Endodermal cell (in vitro differentiated cells): ENCODE data around the gene NCLN. TPM values are rescaled to one million over a fixed set of nuclear protein-coding genes. Genes with fewer than 3 reads are reported as not detected.

ENCODE experiments used
- DNase-seq: peaks from one replicate; pipeline ENCODE4 v3.0.0-alpha.2; 2017
- H3K27ac ChIP-seq: 2 replicates; pipeline ENCODE4 v1.5.1; 2013; ENCODE audit warnings: mild to moderate bottlenecking, low read depth, low read length, moderate library complexity
- H3K27me3 ChIP-seq: 2 replicates; pipeline ENCODE4 v1.6.1; 2013; ENCODE audit warnings: mild to moderate bottlenecking, low read length, moderate library complexity; ENCODE audit not compliant: insufficient read depth, control insufficient read depth, poor library complexity, severe bottlenecking
- H3K36me3 ChIP-seq: 2 replicates; pipeline ENCODE4 v1.7.0; 2013; ENCODE audit warnings: mild to moderate bottlenecking, low read length, moderate library complexity; ENCODE audit not compliant: control insufficient read depth, insufficient read depth
- H3K4me1 ChIP-seq: one replicate; pipeline ENCODE4 v1.7.0; 2013; ENCODE audit warnings: low read length; ENCODE audit not compliant: control insufficient read depth, insufficient read depth
- H3K4me3 ChIP-seq: 2 replicates; pipeline ENCODE4 v1.5.1; 2013; ENCODE audit warnings: mild to moderate bottlenecking, low read length, moderate library complexity
- H3K9ac ChIP-seq: 2 replicates; pipeline ENCODE4 v1.6.1; 2013; ENCODE audit warnings: mild to moderate bottlenecking, low read length, moderate library complexity; ENCODE audit not compliant: poor library complexity, severe bottlenecking; ENCODE audit errors: extremely low read depth
- H3K9me3 ChIP-seq: 2 replicates; pipeline ENCODE4 v1.6.1; 2013; ENCODE audit warnings: mild to moderate bottlenecking, low read length, moderate library complexity; ENCODE audit not compliant: control insufficient read depth
- H3K27ac Mint-ChIP-seq: 2 replicates; pipeline ENCODE4 v1.8.0; 2020; ENCODE audit warnings: mixed read lengths
- H3K27me3 Mint-ChIP-seq: 2 replicates; pipeline ENCODE4 v1.8.0; 2021; ENCODE audit warnings: mild to moderate bottlenecking, mixed read lengths; ENCODE audit not compliant: insufficient read depth
- H3K36me3 Mint-ChIP-seq: 2 replicates; pipeline ENCODE4 v1.8.0; 2020; ENCODE audit warnings: low read depth, mixed read lengths
- H3K4me1 Mint-ChIP-seq: 2 replicates; pipeline ENCODE4 v1.8.0; 2020; ENCODE audit warnings: mixed read lengths
- H3K4me3 Mint-ChIP-seq: 2 replicates; pipeline ENCODE4 v1.8.0; 2020; ENCODE audit warnings: mild to moderate bottlenecking, moderate library complexity, mixed read lengths
- H3K9me3 Mint-ChIP-seq: 2 replicates; pipeline ENCODE4 v1.8.0; 2020; ENCODE audit warnings: mild to moderate bottlenecking, mixed read lengths
- WGBS, 2 experiments: methylation state at CpG; one replicate each; pipeline versions ENCODE4 v1.1.5 to v1.1.7; 2013; ENCODE audit warnings: missing lambda C conversion rate in 2 of 2, mixed read lengths in 1 of 2; ENCODE audit not compliant: insufficient coverage in 1 of 2, insufficient read length in 1 of 2; 5-methylcytosine and 5-hydroxymethylcytosine counted together
- total RNA-seq, 2 donors: library from RNA; stranded (reverse); fragmentation: NEBNext Ultra II Directional in 1 of 2; extraction: Animal tissue kit (Norgen Biotek cat#: 25700) in 1 of 2; gene quantifications; 2 replicates in 1 of 2; 3 replicates in 1 of 2; pipeline ENCODE4 v1.2.1, GENCODE V29; 2021
- TF ChIP-seq, protein P1 (sequence below): fragments of 200-600 bp; sonication (generic); conservative IDR thresholded peaks from 2 replicates; pipeline ENCODE4 v1.5.0; 2021; ENCODE audit warnings: antibody characterized with exemption, mild to moderate bottlenecking

The NCLN gene
- total RNA-seq, 2 donors from 2014 or later, result 80.6 to 91.2 TPM

DNA sequence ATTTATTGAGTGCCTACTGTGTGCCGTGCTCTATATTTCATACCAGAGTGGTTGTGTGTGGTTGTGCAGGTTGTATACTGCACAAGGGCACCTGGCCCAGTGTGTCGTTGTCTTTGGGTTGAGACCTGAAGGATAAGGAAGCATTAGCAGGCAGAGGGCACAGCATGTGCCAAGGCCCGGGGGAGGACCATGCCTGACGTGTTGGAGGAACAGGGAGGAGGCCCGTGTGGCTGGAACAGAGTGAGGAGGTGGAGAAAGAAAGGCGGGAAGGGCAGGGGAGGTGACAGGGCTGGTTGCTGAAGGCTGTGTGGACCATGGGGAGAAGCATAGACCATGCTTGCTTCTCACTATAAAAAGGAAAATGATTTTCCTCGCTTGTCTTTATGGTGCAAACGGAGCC is 65.5 kb downstream of the NCLN start:
- no peak overlapping the region for H3K4me3 Mint-ChIP-seq
- no peak overlapping the region for H3K27ac Mint-ChIP-seq
- Histone ChIP-seq H3K36me3 (no peaks in the 10 kb centered on the region), H3K4me3 (no peak overlapping the region), H3K27me3 (no peaks in the 10 kb centered on the region), H3K9ac (no peak overlapping the region), H3K9me3 (no peaks in the 10 kb centered on the region), H3K27ac (no peak overlapping the region), H3K4me1 (no peaks in the 10 kb centered on the region)
- no peaks in the 10 kb centered on the region for H3K4me1 Mint-ChIP-seq
- H3K36me3 Mint-ChIP-seq, result no peaks in the 10 kb centered on the region
- TF ChIP-seq, protein P1, sequence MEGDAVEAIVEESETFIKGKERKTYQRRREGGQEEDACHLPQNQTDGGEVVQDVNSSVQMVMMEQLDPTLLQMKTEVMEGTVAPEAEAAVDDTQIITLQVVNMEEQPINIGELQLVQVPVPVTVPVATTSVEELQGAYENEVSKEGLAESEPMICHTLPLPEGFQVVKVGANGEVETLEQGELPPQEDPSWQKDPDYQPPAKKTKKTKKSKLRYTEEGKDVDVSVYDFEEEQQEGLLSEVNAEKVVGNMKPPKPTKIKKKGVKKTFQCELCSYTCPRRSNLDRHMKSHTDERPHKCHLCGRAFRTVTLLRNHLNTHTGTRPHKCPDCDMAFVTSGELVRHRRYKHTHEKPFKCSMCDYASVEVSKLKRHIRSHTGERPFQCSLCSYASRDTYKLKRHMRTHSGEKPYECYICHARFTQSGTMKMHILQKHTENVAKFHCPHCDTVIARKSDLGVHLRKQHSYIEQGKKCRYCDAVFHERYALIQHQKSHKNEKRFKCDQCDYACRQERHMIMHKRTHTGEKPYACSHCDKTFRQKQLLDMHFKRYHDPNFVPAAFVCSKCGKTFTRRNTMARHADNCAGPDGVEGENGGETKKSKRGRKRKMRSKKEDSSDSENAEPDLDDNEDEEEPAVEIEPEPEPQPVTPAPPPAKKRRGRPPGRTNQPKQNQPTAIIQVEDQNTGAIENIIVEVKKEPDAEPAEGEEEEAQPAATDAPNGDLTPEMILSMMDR, result no peak
- H3K27me3 Mint-ChIP-seq, result peaks cover 12% of the 10 kb centered on the region
- WGBS, 2 experiments, result 85 to 92% methylated on average over 5 to 8 of the region's 8 CpGs
- no peak for DNase-seq
- peaks cover 27% of the 10 kb centered on the region for H3K9me3 Mint-ChIP-seq

DNA sequence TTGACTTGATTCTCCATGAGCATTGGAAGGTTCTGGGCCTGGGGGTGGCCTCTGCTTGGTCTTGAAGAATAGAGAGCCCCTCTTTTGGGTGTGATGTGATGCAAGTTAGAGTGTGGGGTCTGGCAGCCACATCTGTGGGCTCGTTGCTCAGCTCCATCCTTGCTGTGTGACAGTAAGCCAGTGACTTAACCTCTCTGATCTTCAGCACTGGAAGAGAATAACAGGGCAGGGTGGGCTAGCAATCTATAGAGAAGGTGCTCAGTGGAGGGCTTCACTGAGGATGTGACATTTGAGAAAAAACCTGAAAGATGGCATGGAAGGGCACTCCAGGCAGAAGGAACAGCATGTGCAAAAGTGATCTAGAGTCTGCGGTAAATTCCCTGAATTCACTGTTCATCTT is 66.9 kb downstream of the NCLN start:
- H3K4me3 ChIP-seq, result no peak overlapping the region
- H3K9ac ChIP-seq, result no peak overlapping the region
- H3K27me3 Mint-ChIP-seq, result peaks cover 12% of the 10 kb centered on the region
- 84% methylated on average over 2 of the region's 2 CpGs; no CpG with 5 or more reads in 1 of the 2 experiments for WGBS, 2 experiments
- no peaks in the 10 kb centered on the region for H3K36me3 ChIP-seq
- no peaks in the 10 kb centered on the region for H3K4me1 ChIP-seq
- no peaks in the 10 kb centered on the region for H3K36me3 Mint-ChIP-seq
- H3K27ac Mint-ChIP-seq, result no peak overlapping the region
- no peak overlapping the region for H3K4me3 Mint-ChIP-seq
- TF ChIP-seq, protein P1, result no peak
- no peak for DNase-seq
- H3K4me1 Mint-ChIP-seq, result no peaks in the 10 kb centered on the region
- H3K9me3 Mint-ChIP-seq, result peaks cover 27% of the 10 kb centered on the region
- H3K27ac ChIP-seq, result no peak overlapping the region
- H3K9me3 ChIP-seq, result no peaks in the 10 kb centered on the region
- no peaks in the 10 kb centered on the region for H3K27me3 ChIP-seq

DNA sequence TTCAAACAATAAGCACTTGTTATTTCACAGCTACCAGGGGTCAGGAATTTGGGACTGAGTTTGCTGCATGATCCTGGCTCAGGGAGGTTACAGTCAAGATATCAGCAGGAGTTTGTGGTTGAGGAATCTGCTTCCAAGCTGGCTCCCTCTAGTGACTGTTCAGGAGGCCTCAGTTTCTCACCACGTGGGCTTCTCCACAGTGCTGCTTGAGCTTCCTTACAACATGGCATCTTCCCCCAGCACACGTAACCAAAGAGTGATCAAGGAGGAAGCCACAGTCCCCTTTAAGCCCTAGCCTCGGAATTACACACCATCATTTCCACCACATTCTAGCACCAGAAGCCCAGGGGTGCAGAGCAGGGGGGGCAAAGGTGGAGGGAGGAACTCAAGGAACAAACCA is 67.5 kb downstream of the NCLN start:
- Histone ChIP-seq H3K9ac (no peak overlapping the region), H3K4me3 (no peak overlapping the region), H3K4me1 (no peaks in the 10 kb centered on the region), H3K27me3 (no peaks in the 10 kb centered on the region), H3K36me3 (no peaks in the 10 kb centered on the region), H3K27ac (no peak overlapping the region), H3K9me3 (no peaks in the 10 kb centered on the region)
- no peak for DNase-seq
- Mint-ChIP-seq H3K9me3 (peaks cover 27% of the 10 kb centered on the region), H3K4me3 (no peak overlapping the region), H3K36me3 (no peaks in the 10 kb centered on the region), H3K4me1 (no peaks in the 10 kb centered on the region), H3K27ac (no peak overlapping the region), H3K27me3 (peaks cover 12% of the 10 kb centered on the region)
- TF ChIP-seq, protein P1, result peak; percentile 25
- WGBS, 2 experiments, result 46 to 53% methylated on average over 2 to 3 of the region's 3 CpGs
